GM12878 (cell line): ENCODE data around the gene FGF14. TPM values are rescaled to one million over a fixed set of nuclear protein-coding genes. Genes with fewer than 3 reads are reported as not detected.

Experiments
- ATAC-seq: fragments of 200-7000 bp; cut with Tn5 transposase; 3 replicates; pipeline ENCODE4 v1.9.1; 2020; ENCODE audit warnings: mild to moderate bottlenecking, moderate library complexity
- BruUV-seq: library from RNA; stranded (reverse); fragments of 400-500 nt; replicated peaks from 2 replicates; lab custom pipeline; 2021; lab: Mats Ljungman, UMichigan
- CTCF ChIA-PET: fragments of 300-600 bp; sonication (Branson Sonifier 250); formaldehyde crosslinking; extraction: SDS; loops from one replicate; lab custom pipeline; 2021; ENCODE audit warnings: inconsistent platforms; lab: Yijun Ruan, JAX
- POLR2A ChIA-PET: fragments of 350-600 bp; formaldehyde crosslinking; extraction: SDS; loops from one replicate; lab custom pipeline; 2021; ENCODE audit warnings: inconsistent platforms; lab: Charles Lee
- RAD21 ChIA-PET: fragments of 300-600 bp; sonication (Branson Sonifier 250); formaldehyde crosslinking; loops from one replicate; lab custom pipeline; 2023; ENCODE audit warnings: antibody characterized with exemption; ENCODE audit not compliant: unreplicated experiment; lab: Charles Lee
- SMC1A ChIA-PET: fragments of 300-600 bp; sonication (Branson Sonifier 250); formaldehyde crosslinking; loops from one replicate; lab custom pipeline; 2023; ENCODE audit not compliant: unreplicated experiment, uncharacterized antibody; lab: Charles Lee
- DNase-seq: peaks from one replicate; pipeline ENCODE4 v3.0.0-alpha.2; 2011; ENCODE audit warnings: low read depth, low spot score
- FAIRE-seq: peaks from 3 replicates; lab custom pipeline; 2011; peaks lifted over from hg19 to GRCh38; lab: Jason Lieb, UNC
- H2AFZ ChIP-seq: 2 replicates; pipeline ENCODE4 v1.6.0; 2011; ENCODE audit warnings: low read depth, low read length, control low read depth; ENCODE audit not compliant: control insufficient read depth
- H3K27ac ChIP-seq: 2 replicates; pipeline ENCODE4 v1.5.1; 2011; ENCODE audit warnings: control low read depth; ENCODE audit not compliant: control insufficient read depth, insufficient read depth
- H3K27me3 ChIP-seq, 2 experiments: replicated peaks in 1 of 2; 2 replicates each; pipeline versions ENCODE4 v1.6.0 to v1.6.1; 2011; ENCODE audit warnings: low read length in 1 of 2; ENCODE audit not compliant: control insufficient read depth in 2 of 2, insufficient read depth in 2 of 2
- H3K36me3 ChIP-seq, 2 experiments: 2 replicates each; pipeline ENCODE4 v1.5.1; 2011; ENCODE audit warnings: low read length in 1 of 2; ENCODE audit not compliant: control insufficient read depth in 2 of 2, insufficient read depth in 2 of 2
- H3K4me1 ChIP-seq: 2 replicates; pipeline ENCODE4 v1.6.1; 2011; ENCODE audit warnings: mild to moderate bottlenecking, low read length, moderate library complexity, mixed read lengths; ENCODE audit not compliant: control insufficient read depth, insufficient read depth
- H3K4me2 ChIP-seq: 2 replicates; pipeline ENCODE4 v1.6.0; 2011; ENCODE audit warnings: control low read depth; ENCODE audit not compliant: control insufficient read depth, insufficient read depth
- H3K4me3 ChIP-seq: fragments of 200-600 bp; sonication (generic); 2 replicates; pipeline ENCODE4 v1.5.1; 2016
- H3K79me2 ChIP-seq: 2 replicates; pipeline ENCODE4 v1.6.0; 2011; ENCODE audit warnings: low read length; ENCODE audit not compliant: control insufficient read depth, insufficient read depth
- H3K9ac ChIP-seq: 2 replicates; pipeline ENCODE4 v1.8.0; 2011; ENCODE audit warnings: low read length, control low read depth, mixed read lengths; ENCODE audit not compliant: control insufficient read depth, insufficient read depth
- H3K9me3 ChIP-seq: replicated peaks from 3 replicates; pipeline ENCODE4 v1.5.1; 2011; ENCODE audit warnings: mild to moderate bottlenecking, low read length; ENCODE audit not compliant: control insufficient read depth, insufficient read depth
- H4K20me1 ChIP-seq: 2 replicates; pipeline ENCODE4 v1.6.0; 2011; ENCODE audit not compliant: control insufficient read depth, insufficient read depth
- ATF2 ChIP-seq: IDR thresholded peaks from 2 replicates; pipeline ENCODE4 v1.6.1; 2012; ENCODE audit warnings: low read length, inconsistent platforms
- EP300 ChIP-seq, 2 experiments: fragments of 150-350 bp in 1 of 2; IDR thresholded peaks; 2 replicates each; pipeline ENCODE4 v1.6.1; 2011 to 2012; ENCODE audit warnings: low read depth in 2 of 2, low read length in 2 of 2, borderline replicate concordance in 1 of 2, improper control_type of control experiment in 1 of 2, inconsistent platforms in 1 of 2; ENCODE audit not compliant: control insufficient read depth in 1 of 2
- FOXK2 ChIP-seq: fragments of 450-650 bp; IDR thresholded peaks from 2 replicates; pipeline ENCODE4 v1.6.1; 2017; ENCODE audit warnings: mild to moderate bottlenecking, moderate library complexity
- JUND ChIP-seq: IDR thresholded peaks from 2 replicates; pipeline ENCODE4 v1.6.1; 2012; ENCODE audit warnings: low read depth, mild to moderate bottlenecking, low read length, improper control_type of control experiment, moderate library complexity
- LARP7 ChIP-seq: fragments of 450-650 bp; IDR thresholded peaks from 2 replicates; pipeline ENCODE4 v1.6.1; 2017; ENCODE audit warnings: mild to moderate bottlenecking
- MEF2A ChIP-seq: IDR thresholded peaks from 2 replicates; pipeline ENCODE4 v1.6.1; 2011; ENCODE audit warnings: low read depth, mild to moderate bottlenecking, low read length, moderate library complexity; ENCODE audit not compliant: insufficient read depth
- NFXL1 ChIP-seq: fragments of 450-650 bp; IDR thresholded peaks from 2 replicates; pipeline ENCODE4 v1.6.1; 2017; ENCODE audit warnings: antibody characterized with exemption, mild to moderate bottlenecking, borderline replicate concordance
- NR2F1 ChIP-seq: fragments of 450-650 bp; conservative IDR thresholded peaks from 2 replicates; pipeline ENCODE4 v1.6.1; 2017; ENCODE audit warnings: mild to moderate bottlenecking
- RBBP5 ChIP-seq: fragments of 200-600 bp; sonication (generic); conservative IDR thresholded peaks from 2 replicates; pipeline ENCODE4 v1.6.1; 2016
- RUNX3 ChIP-seq: IDR thresholded peaks from 2 replicates; pipeline ENCODE4 v1.6.1; 2012; ENCODE audit warnings: low read length, inconsistent platforms
- ZNF24 ChIP-seq: fragments of 450-650 bp; IDR thresholded peaks from 2 replicates; pipeline ENCODE4 v1.6.1; 2017; ENCODE audit warnings: antibody characterized with exemption, mild to moderate bottlenecking
- WGBS: methylation state at CpG from one replicate; pipeline ENCODE4 v1.1.6; 2016; ENCODE audit warnings: low lambda C conversion rate; ENCODE audit not compliant: insufficient replicate concordance, insufficient coverage; ENCODE audit errors: missing lambda C conversion rate; 5-methylcytosine and 5-hydroxymethylcytosine counted together
- in situ Hi-C: fragments of 300-500 bp; cut with MboI; formaldehyde crosslinking; loops from 9 replicates; pipeline ENCODE4 v1.14.3; 2018; ENCODE audit warnings: mixed read lengths
- intact Hi-C: fragments of 100-400 bp; cut with micrococcal nuclease; formaldehyde crosslinking; loops from one replicate; pipeline ENCODE4 v1.14.2; 2022; ENCODE audit not compliant: unreplicated experiment
- polyA plus RNA-seq, 11 experiments: library from polyadenylated mRNA; depleted of rRNA in 4 of 11; unstranded in 6 of 11; stranded (reverse) in 5 of 11; fragments of >200 nt; fragmentation: Nextera tagmentation in 4 of 11; fragmentation: Illumina TruSeq in 1 of 11; extraction: Ambion mirVana in 4 of 11; extraction: Trizol in 1 of 11; gene quantifications; 1 replicate in 1 of 11; 2 replicates in 10 of 11; pipeline versions ENCODE4 v1.2.1 to v1.2.3, GENCODE V29; 2011 to 2016; ENCODE audit warnings: inconsistent platforms in 2 of 11, missing spikeins in 2 of 11, low read depth in 1 of 11
- total RNA-seq, 4 experiments: library from RNA; depleted of rRNA in 3 of 4; stranded (reverse); fragments of >200 nt in 3 of 4; fragmentation: Illumina TruSeq in 1 of 4; extraction: Trizol in 1 of 4; gene quantifications; 2 replicates each; pipeline versions ENCODE4 v1.2.1 to v1.2.3, GENCODE V29; 2013 to 2021
- TF ChIP-seq, protein P1 (sequence below): fragments of 450-650 bp; IDR thresholded peaks from 2 replicates; pipeline ENCODE4 v1.6.1; 2017; ENCODE audit warnings: mild to moderate bottlenecking
- TF ChIP-seq, protein P2 (sequence below): fragments of 450-650 bp; IDR thresholded peaks from 2 replicates; pipeline ENCODE4 v1.6.1; 2017; ENCODE audit warnings: borderline replicate concordance

FGF14 gene
- total and polyA plus RNA-seq, 10 of the 15 experiments (the other 5 are each of a cell fraction or from before 2014, with no cell fraction given): under 0.01 to 0.44 (median 0.04) TPM

- in situ Hi-C loops: loop anchor here (5.0 kb wide), 2 partner anchors 50 to 220 kb away; no protein-coding TSS in a partner anchor
- intact Hi-C loops: no loop called here
- H3K27ac ChIP-seq: no peak overlapping the region
- H3K4me3 ChIP-seq: no peak overlapping the region
- no peaks in the 10 kb centered on the region for H3K79me2 ChIP-seq
- POLR2A ChIA-PET: no interaction called here
- CTCF ChIA-PET: no interaction called here
- 17% methylated on average over 8 of the region's 8 CpGs for WGBS
- H3K9me3 ChIP-seq: no peaks in the 10 kb centered on the region
- no TSS peak for BruUV-seq
- no peaks in the 10 kb centered on the region for H3K4me1 ChIP-seq
- H3K4me2 ChIP-seq: no peak overlapping the region
- SMC1A ChIA-PET: no interaction called here
- no peak overlapping the region for H3K9ac ChIP-seq
- H3K27me3 ChIP-seq: no peaks in the 10 kb centered on the region; a peak in 1 of 4 replicates
- ATAC-seq (no peak), DNase-seq (no peak), FAIRE-seq (no peak)
- TF ChIP-seq NFXL1 (no peak), MEF2A (no peak), ATF2 (no peak), EP300 (IDR thresholded peaks at IDR 0.05; ENCODE audit: borderline replicate concordance in 1 of 2, control insufficient read depth in 1 of 2, low read depth in 2 of 2, low read length in 2 of 2) (no peak), ZNF24 (no peak), RUNX3 (no peak), RBBP5 (no peak), NR2F1 (no peak), JUND (no peak), LARP7 (no peak), FOXK2 (no peak)
- TF ChIP-seq, protein P1, sequence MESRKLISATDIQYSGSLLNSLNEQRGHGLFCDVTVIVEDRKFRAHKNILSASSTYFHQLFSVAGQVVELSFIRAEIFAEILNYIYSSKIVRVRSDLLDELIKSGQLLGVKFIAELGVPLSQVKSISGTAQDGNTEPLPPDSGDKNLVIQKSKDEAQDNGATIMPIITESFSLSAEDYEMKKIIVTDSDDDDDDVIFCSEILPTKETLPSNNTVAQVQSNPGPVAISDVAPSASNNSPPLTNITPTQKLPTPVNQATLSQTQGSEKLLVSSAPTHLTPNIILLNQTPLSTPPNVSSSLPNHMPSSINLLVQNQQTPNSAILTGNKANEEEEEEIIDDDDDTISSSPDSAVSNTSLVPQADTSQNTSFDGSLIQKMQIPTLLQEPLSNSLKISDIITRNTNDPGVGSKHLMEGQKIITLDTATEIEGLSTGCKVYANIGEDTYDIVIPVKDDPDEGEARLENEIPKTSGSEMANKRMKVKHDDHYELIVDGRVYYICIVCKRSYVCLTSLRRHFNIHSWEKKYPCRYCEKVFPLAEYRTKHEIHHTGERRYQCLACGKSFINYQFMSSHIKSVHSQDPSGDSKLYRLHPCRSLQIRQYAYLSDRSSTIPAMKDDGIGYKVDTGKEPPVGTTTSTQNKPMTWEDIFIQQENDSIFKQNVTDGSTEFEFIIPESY: no peak
- TF ChIP-seq, protein P2, sequence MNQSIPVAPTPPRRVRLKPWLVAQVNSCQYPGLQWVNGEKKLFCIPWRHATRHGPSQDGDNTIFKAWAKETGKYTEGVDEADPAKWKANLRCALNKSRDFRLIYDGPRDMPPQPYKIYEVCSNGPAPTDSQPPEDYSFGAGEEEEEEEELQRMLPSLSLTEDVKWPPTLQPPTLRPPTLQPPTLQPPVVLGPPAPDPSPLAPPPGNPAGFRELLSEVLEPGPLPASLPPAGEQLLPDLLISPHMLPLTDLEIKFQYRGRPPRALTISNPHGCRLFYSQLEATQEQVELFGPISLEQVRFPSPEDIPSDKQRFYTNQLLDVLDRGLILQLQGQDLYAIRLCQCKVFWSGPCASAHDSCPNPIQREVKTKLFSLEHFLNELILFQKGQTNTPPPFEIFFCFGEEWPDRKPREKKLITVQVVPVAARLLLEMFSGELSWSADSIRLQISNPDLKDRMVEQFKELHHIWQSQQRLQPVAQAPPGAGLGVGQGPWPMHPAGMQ: no peak
- H4K20me1 ChIP-seq: no peaks in the 10 kb centered on the region
- no peak overlapping the region for H2AFZ ChIP-seq
- no peaks in the 10 kb centered on the region for H3K36me3 ChIP-seq
- RAD21 ChIA-PET: no interaction called here
These were observed 165.0 kb downstream of the FGF14 start for GRCh38 chr13:102236830-102237229.
